GM18498 (cell line): Measurements from ENCODE around the gene NHSL2.
"Not testable (repeated sequence)": the region's sequence is repeated elsewhere in the genome, so short reads cannot be mapped to it uniquely, and the experiment has no call there.

Experiments
- ATAC-seq: cut with Tn5 transposase; IDR thresholded peaks from one replicate; pipeline ENCODE4 v1.9.1; 2021; ENCODE audit warnings: mild to moderate bottlenecking, moderate library complexity; ENCODE audit not compliant: unreplicated experiment

The NHSL2 gene

GRCh38 chrX:71910643-71910985 lies at the start of gene NHSL2:
NHSL2 (plus strand) TSS chrX:71910845.
- no peak for ATAC-seq

GRCh38 chrX:71867680-71868079 lies 43.0 kb upstream of the NHSL2 start:
- ATAC-seq, result no peak

- ATAC-seq, result not testable (repeated sequence)
Measured at GRCh38 chrX:71869566-71869965, 41.1 kb upstream of the NHSL2 start.

GRCh38 chrX:71870208-71871098 lies 40.2 kb upstream of the NHSL2 start:
- ATAC-seq, result no peak

- no peak for ATAC-seq
Measured at GRCh38 chrX:71871367-71871766, 39.3 kb upstream of the NHSL2 start.

GRCh38 chrX:71872542-71873458 lies 37.8 kb upstream of the NHSL2 start:
- no peak for ATAC-seq

GRCh38 chrX:71873459-71873833 lies 37.2 kb upstream of the NHSL2 start:
- ATAC-seq, result no peak

- not testable (repeated sequence) for ATAC-seq
Measured at GRCh38 chrX:71876841-71877240, 33.8 kb upstream of the NHSL2 start.

- ATAC-seq, result no peak
Measured at GRCh38 chrX:71885099-71885498, 25.5 kb upstream of the NHSL2 start.

GRCh38 chrX:71895607-71896006 lies 15.0 kb upstream of the NHSL2 start:
- no peak for ATAC-seq

GRCh38 chrX:71906144-71906543 lies 4.5 kb upstream of the NHSL2 start:
- no peak for ATAC-seq

GRCh38 chrX:71908387-71908786 lies 2.3 kb upstream of the NHSL2 start:
- no peak for ATAC-seq

GRCh38 chrX:71909956-71910355 lies 689 bp upstream of the NHSL2 start:
- ATAC-seq, result no peak

- no peak for ATAC-seq
Measured at GRCh38 chrX:71910986-71911730, 513 bp downstream of the NHSL2 start.

GRCh38 chrX:71911731-71912050 lies 1.0 kb downstream of the NHSL2 start:
- no peak for ATAC-seq

GRCh38 chrX:71912156-71912555 lies 1.5 kb downstream of the NHSL2 start:
- no peak for ATAC-seq

- no peak for ATAC-seq
Measured at GRCh38 chrX:71913156-71913950, 2.7 kb downstream of the NHSL2 start.

GRCh38 chrX:71917621-71918343 lies 7.1 kb downstream of the NHSL2 start:
- no peak for ATAC-seq

- no peak for ATAC-seq
Measured at GRCh38 chrX:71919431-71919830, 8.8 kb downstream of the NHSL2 start.

GRCh38 chrX:71919886-71920285 lies 9.2 kb downstream of the NHSL2 start:
- ATAC-seq, result no peak
